ENCODE data around the gene TIMM44. TPM values are rescaled to one million over a fixed set of nuclear protein-coding genes. Genes with fewer than 3 reads are reported as not detected.

Gene TIMM44
- total and polyA plus RNA-seq, 2 of the 8 experiments (the other 6 are each of a cell fraction or from before 2014, with no cell fraction given), result 131 to 150 TPM

DNA sequence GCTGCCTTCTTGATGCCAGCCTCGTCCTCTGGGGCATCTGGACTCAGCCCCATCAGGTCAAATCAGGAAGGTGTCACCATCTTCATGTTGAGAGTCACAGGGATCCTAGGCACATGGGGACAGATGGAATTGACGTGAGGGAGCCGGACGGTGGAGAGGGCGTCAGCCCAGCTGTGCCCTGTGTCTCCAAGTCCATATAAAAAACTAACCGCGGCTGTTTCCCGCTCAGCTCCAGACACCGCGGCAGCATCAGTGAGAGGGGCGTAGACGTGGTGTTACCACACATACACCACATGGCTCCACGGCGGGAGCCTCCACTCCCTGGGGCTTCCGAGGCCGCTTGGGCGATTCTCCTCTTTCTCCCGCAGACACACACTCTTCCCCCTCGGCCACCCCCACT lies 63.6 kb downstream of the TIMM44 start:
- Histone ChIP-seq H3K4ac (replicated peaks; ENCODE audit: insufficient read length, low read depth, low read length) (no peak overlapping the region), H2AFZ (ENCODE audit: low read length) (no peak overlapping the region), H3K4me1 (replicated peaks in 1 of 4; ENCODE audit: control insufficient read depth in 3 of 4, insufficient read depth in 4 of 4, low read length in 3 of 4) (peaks cover 0 to 2% (median 0%) of the 10 kb centered on the region in 4 experiments; a peak in 1 of 7 replicates), H2AK5ac (ENCODE audit: low read depth, low read length) (no peak overlapping the region), H4K20me1 (replicated peaks in 1 of 2; ENCODE audit: control insufficient read depth in 1 of 2, insufficient read depth in 2 of 2, low read length in 2 of 2) (no peaks in the 10 kb centered on the region), H3K27me3 (replicated peaks in 1 of 4; ENCODE audit: control insufficient read depth in 3 of 4, extremely low read depth in 1 of 4, insufficient read depth in 3 of 4, low read length in 3 of 4) (no peaks in the 10 kb centered on the region), H3K79me2 (ENCODE audit: control insufficient read depth in 1 of 2, insufficient read depth in 2 of 2, low read length in 2 of 2) (no peaks in the 10 kb centered on the region), H4K5ac (ENCODE audit: insufficient read length, low read depth, low read length) (no peak overlapping the region), H4K91ac (replicated peaks; ENCODE audit: insufficient read length, low read length) (no peak overlapping the region), H3K36me3 (ENCODE audit: control insufficient read depth in 2 of 4, insufficient read depth in 4 of 4, low read length in 3 of 4) (no peaks in the 10 kb centered on the region), H4K8ac (ENCODE audit: extremely low read depth, insufficient read depth, low read length) (no peak overlapping the region), H3K79me1 (ENCODE audit: low read depth, low read length) (no peaks in the 10 kb centered on the region), H3K23ac (ENCODE audit: insufficient read length) (no peak overlapping the region), H3K56ac (replicated peaks; ENCODE audit: insufficient read length, low read depth, low read length) (no peak overlapping the region), H3K27ac (ENCODE audit: low read depth, low read length) (no peak overlapping the region), H3K23me2 (ENCODE audit: low read depth, low read length) (peaks cover 1% of the 10 kb centered on the region; the same call in 1 of the 2 replicates), H3K9me3 (ENCODE audit: insufficient read depth in 2 of 2, low read depth in 1 of 2, low read length in 1 of 2) (no peaks in the 10 kb centered on the region), H2BK120ac (replicated peaks; ENCODE audit: low read depth, low read length) (no peak overlapping the region), H2BK12ac (ENCODE audit: low read depth, low read length) (no peak overlapping the region), H2BK20ac (ENCODE audit: low read length) (no peak overlapping the region), H3K9ac (replicated peaks in 1 of 4; ENCODE audit: extremely low read depth in 1 of 4, low read depth in 3 of 4, low read length in 3 of 4) (no peak overlapping the region; a peak in 1 of 7 replicates), H3K4me2 (ENCODE audit: insufficient read depth in 1 of 2, low read depth in 2 of 2, low read length in 2 of 2) (no peak overlapping the region), H2BK15ac (ENCODE audit: low read length) (no peak overlapping the region), H2BK5ac (ENCODE audit: low read depth, low read length) (no peak overlapping the region), H3K14ac (ENCODE audit: insufficient read length) (no peak overlapping the region), H3K4me3 (ENCODE audit: extremely low read depth in 1 of 4, insufficient read depth in 2 of 4, low read depth in 3 of 4, low read length in 4 of 4) (no peak overlapping the region), H3K18ac (ENCODE audit: extremely low read depth, low read length) (no peak overlapping the region)
- FAIRE-seq (no peak), DNase-seq (ENCODE audit: low read depth in 1 of 2, low spot score in 2 of 2) (no peak)
- no peak for TF ChIP-seq POLR2AphosphoS5 (IDR thresholded peaks at IDR 0.05; ENCODE audit: low read depth, low read length)
- no peak for TF ChIP-seq RAD21 (IDR thresholded peaks at IDR 0.05 in 1 of 2, conservative IDR thresholded peaks at IDR 0.05 in 1 of 2; ENCODE audit: low read depth in 2 of 2, low read length in 2 of 2)
- POLR2A ChIA-PET (ENCODE audit: partially characterized antibody), result interaction anchor here (1.2 kb wide), 1 partner anchor 18 kb away, joined by 3 read pairs; no protein-coding TSS in a partner anchor
- CTCF ChIA-PET (ENCODE audit: partially characterized antibody), result interaction anchor here (1.4 to 1.6 kb wide), 4 partner anchors 16 to 49 kb away, joined by 3 to 4 read pairs (median 4); partner anchors contain the start of gene MAP2K7
- 91% methylated on average over 19 of the region's 19 CpGs; no CpG with 5 or more reads in 1 of the 2 experiments for WGBS, 2 experiments (ENCODE audit: extremely low coverage in 1 of 2, insufficient coverage in 1 of 2, insufficient read length in 1 of 2, insufficient replicate concordance in 2 of 2, low coverage in 1 of 2, low lambda C conversion rate in 2 of 2, missing lambda C conversion rate in 1 of 2)
